Activated T-cell treated with anti-CD3 and anti-CD28 coated beads, Interleukin-2, amount 50 U/mL, for 24 hours (primary cell): ENCODE results near the gene YPEL2.
"Not testable (repeated sequence)": the region's sequence is repeated elsewhere in the genome, so short reads cannot be mapped to it uniquely, and the experiment has no call there.

Experiments
- DNase-seq: peaks from one replicate; pipeline ENCODE4 v3.0.0-alpha.2; 2020
- H3K27ac Mint-ChIP-seq: 2 replicates; pipeline ENCODE4 v1.8.0; 2020; ENCODE audit warnings: mild to moderate bottlenecking, mixed read lengths
- H3K27me3 Mint-ChIP-seq: 2 replicates; pipeline ENCODE4 v1.8.0; 2020; ENCODE audit warnings: mixed read lengths
- H3K36me3 Mint-ChIP-seq: 2 replicates; pipeline ENCODE4 v1.8.0; 2020; ENCODE audit warnings: low read depth, mixed read lengths
- H3K4me1 Mint-ChIP-seq: 2 replicates; pipeline ENCODE4 v1.8.0; 2020; ENCODE audit warnings: low read depth, mixed read lengths
- H3K4me3 Mint-ChIP-seq: 2 replicates; pipeline ENCODE4 v1.8.0; 2020; ENCODE audit warnings: mild to moderate bottlenecking, moderate library complexity, mixed read lengths
- H3K9me3 Mint-ChIP-seq: 2 replicates; pipeline ENCODE4 v1.8.0; 2020; ENCODE audit warnings: mixed read lengths

YPEL2 gene

DNA sequence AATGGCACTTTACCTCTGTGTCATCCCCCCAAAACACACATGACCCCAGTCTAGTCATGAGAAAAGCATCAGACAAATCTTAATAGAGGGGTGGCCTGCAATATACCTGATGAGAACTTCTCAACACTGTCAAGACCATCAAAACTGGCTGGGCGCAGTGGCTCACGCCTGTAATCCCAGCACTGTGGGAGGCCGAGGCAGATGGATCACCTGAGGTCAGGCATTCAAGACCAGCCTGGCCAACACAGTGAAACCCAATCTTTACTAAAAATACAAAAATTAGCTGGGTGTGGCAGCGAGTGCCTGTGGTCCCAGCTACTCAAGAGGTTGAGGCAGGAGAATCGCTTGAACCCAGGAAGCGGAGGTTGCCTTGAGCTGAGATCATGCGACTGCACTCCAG is 19.9 kb upstream of the YPEL2 start:
- not testable (repeated sequence) for H3K36me3 Mint-ChIP-seq, H3K4me3 Mint-ChIP-seq, H3K9me3 Mint-ChIP-seq, H3K4me1 Mint-ChIP-seq, DNase-seq, H3K27me3 Mint-ChIP-seq, H3K27ac Mint-ChIP-seq

DNA sequence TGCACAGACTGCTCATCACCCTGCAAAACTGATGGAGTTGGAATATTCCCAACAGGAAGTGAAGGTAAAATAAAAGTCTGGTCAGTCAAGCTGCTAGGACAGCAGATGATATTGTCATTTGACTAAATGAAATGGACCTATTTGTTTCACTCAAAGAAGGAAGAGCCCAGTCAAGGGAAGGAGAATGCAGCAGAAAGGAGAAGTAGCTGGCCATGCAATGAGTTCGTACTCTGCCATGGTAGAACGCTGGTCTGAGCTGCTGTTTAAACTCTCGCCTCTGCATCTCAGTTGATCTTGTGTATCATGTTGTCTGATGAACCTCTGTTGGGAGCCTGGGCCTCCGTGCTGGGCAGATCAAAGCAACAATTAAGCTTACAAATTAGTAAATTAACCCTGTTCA is 15.6 kb upstream of the YPEL2 start:
- Mint-ChIP-seq H3K27ac (no peak overlapping the region), H3K36me3 (no peaks in the 10 kb centered on the region), H3K27me3 (no peaks in the 10 kb centered on the region), H3K9me3 (no peaks in the 10 kb centered on the region), H3K4me1 (peaks cover 4% of the 10 kb centered on the region), H3K4me3 (no peak overlapping the region)
- no peak for DNase-seq

DNA sequence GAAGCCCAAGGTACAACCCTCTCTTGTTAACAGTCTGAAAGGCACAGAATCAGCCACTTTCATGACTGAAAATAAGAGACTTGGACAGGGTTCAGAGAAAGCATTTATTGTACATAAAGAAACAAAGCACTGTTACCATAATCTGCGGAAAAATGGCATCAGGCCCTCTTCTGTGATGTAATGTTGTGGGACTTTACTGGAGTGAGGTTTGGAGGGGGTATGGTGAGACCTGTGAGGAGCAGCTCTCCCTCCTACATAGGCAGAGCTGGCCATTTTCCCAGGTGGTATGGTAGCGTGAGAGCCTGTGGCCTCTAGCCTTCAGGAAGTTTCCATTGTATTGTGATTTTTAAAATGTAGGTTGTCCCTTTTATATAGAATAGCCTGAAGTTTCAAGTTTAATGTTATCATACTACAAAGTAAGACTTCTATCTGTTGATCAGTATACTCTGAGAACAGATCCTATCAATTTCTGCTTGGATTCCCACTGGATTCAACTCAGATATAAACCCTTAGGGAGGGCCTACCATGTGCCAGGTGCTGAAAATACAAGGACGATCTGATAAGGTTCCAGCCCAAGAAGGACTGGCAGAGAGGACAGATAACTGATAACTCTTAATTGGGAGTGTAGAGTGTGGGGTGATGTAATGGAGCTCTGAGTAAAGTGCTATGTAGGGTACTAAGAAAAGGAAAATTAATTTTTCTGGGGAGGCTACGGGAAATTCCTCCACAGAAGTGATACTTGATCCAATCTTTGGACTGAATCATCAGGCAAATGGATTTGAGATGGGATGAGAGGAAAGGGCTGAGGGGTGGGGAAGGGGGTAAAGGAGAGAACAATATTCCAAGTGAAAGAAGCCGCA is 4.1 kb upstream of the YPEL2 start:
- H3K36me3 Mint-ChIP-seq = no peaks in the 10 kb centered on the region
- no peaks in the 10 kb centered on the region for H3K27me3 Mint-ChIP-seq
- H3K4me3 Mint-ChIP-seq = no peak overlapping the region
- H3K4me1 Mint-ChIP-seq = peaks cover 45% of the 10 kb centered on the region
- H3K9me3 Mint-ChIP-seq = no peaks in the 10 kb centered on the region
- H3K27ac Mint-ChIP-seq = no peak overlapping the region
- no peak for DNase-seq

DNA sequence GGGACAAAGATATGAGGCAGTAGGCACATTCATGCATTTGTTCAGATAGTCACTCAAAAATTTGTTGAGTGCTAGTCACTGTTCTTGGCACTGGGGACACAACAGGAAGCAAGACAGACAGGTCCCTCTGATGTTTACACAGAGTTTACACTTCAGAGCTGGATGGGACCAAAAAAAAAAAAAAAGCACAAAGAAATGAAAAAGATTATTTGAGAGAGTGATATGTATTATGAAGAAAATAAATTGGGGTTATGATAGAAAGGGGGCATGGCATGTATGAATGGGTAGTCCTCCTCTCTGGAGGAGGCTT is 3.5 kb upstream of the YPEL2 start:
- peaks cover 48% of the 10 kb centered on the region for H3K4me1 Mint-ChIP-seq
- peaks cover 3% of the 10 kb centered on the region for H3K36me3 Mint-ChIP-seq
- no peak overlapping the region for H3K4me3 Mint-ChIP-seq
- no peaks in the 10 kb centered on the region for H3K27me3 Mint-ChIP-seq
- no peak overlapping the region for H3K27ac Mint-ChIP-seq
- DNase-seq = no peak
- H3K9me3 Mint-ChIP-seq = no peaks in the 10 kb centered on the region

DNA sequence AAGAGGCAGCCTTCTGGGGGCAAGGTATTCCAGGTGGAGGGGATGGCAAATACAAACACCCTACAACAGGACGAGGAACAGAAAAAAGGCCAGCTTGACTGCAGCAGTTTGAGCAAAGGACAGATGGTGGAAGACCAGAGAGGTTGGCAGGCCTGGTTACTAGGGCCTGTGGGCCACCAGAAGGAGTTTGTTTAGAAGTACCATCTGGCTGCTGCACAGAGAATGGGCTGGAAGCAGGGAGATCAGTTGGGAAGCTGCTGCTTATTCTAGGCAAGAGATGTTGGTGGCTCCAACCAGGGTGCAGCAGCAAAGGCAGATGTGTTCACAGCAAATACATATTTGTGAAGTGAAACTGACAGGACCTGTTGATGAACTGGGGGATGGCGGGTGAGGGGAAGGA is 2.9 kb upstream of the YPEL2 start:
- DNase-seq = no peak
- H3K4me3 Mint-ChIP-seq = no peak overlapping the region
- peaks cover 3% of the 10 kb centered on the region for H3K36me3 Mint-ChIP-seq
- H3K27ac Mint-ChIP-seq = peak overlapping the region; percentile 17
- H3K4me1 Mint-ChIP-seq = peaks cover 55% of the 10 kb centered on the region
- H3K9me3 Mint-ChIP-seq = no peaks in the 10 kb centered on the region
- no peaks in the 10 kb centered on the region for H3K27me3 Mint-ChIP-seq

DNA sequence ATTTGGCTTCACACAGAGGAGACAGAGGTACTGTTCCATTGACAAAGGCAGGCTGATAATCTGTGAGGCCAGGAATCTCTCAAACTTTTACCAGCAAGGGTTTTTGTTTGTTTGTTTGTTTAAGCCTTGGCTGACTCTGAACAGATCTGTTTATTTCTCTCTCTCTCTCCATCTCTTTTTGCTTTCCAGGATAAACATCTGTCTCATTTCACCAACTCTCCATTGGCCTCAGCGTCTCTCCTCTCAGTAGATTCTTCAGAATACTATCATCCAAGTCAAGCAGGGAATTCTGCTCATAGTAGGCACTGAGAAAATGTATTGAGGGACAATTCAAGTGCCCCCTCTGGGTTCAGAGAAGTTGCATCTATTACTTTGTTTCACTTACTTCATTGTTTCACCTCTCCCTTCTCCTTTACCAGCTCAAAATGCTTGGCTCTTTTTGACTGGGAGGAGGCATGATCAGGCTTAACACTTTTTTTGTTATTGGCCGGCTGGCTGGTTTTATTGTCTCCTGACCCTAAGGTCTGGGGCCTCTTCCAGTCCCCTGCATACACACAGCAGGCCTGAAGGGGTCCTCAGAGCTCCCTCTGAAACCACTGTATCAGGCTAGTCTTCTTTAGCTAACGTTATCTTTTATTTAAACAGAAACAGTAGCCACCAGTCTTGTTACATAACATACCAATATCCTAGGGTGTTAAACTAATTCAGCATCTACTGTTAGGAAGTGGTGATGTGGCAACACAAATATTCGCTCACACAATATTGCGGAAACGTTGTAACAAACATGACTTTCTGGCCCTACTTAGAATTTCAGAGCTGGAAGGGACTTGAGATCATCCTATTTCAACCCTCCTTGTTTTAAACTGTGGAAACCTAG is 2.0 kb upstream of the YPEL2 start:
- H3K36me3 Mint-ChIP-seq = peaks cover 3% of the 10 kb centered on the region
- H3K27me3 Mint-ChIP-seq = no peaks in the 10 kb centered on the region
- no peaks in the 10 kb centered on the region for H3K9me3 Mint-ChIP-seq
- peaks cover 61% of the 10 kb centered on the region for H3K4me1 Mint-ChIP-seq
- no peak overlapping the region for H3K4me3 Mint-ChIP-seq
- H3K27ac Mint-ChIP-seq = peak overlapping the region; percentile 5
- peak; percentile 54 for DNase-seq

DNA sequence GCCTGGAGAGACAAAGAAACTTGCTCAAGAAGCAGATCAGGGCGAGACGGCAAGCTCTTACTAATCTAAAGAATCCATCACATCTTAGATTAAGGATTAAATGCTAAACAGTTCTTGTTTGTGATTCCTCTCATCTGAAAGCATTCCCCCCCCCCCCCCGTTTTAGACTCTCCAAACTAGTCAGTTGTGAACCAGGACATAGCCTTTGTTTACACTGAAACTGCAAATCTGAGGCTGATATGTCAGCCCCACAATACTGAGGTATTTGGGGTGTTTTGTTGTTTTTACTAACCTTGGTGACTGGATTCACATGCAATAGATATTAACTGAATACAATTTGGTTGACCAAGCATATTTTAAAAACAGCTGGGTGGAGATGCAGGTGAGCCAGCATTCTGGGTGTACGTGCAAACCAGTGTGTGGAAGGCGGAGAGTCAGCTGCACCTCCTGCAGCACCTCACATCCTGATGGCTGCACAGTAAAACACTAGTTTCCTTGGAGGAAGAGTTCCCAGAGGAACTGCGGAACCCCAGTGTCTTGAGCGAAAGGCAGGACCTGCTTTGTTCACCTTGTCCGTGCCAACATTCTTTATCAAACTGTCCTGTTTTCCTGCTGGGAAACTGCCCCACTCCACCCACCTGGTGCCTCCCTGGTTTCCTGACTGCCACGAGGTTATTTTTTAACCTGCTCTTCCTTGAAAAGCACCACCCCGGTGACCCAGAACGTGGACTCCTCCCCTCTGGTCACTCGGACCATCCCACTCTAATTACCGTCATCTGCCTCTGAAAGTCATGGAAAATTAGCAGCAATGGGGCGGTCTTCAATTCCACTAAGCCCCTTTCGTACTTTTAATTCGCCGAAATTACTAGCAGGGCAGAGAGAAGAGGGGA is 1.2 kb upstream of the YPEL2 start:
- no peak overlapping the region for H3K4me3 Mint-ChIP-seq
- H3K27me3 Mint-ChIP-seq = no peaks in the 10 kb centered on the region
- H3K36me3 Mint-ChIP-seq = peaks cover 3% of the 10 kb centered on the region
- H3K9me3 Mint-ChIP-seq = no peaks in the 10 kb centered on the region
- peak overlapping the region; percentile 5 for H3K27ac Mint-ChIP-seq
- peaks cover 70% of the 10 kb centered on the region for H3K4me1 Mint-ChIP-seq
- no peak for DNase-seq

DNA sequence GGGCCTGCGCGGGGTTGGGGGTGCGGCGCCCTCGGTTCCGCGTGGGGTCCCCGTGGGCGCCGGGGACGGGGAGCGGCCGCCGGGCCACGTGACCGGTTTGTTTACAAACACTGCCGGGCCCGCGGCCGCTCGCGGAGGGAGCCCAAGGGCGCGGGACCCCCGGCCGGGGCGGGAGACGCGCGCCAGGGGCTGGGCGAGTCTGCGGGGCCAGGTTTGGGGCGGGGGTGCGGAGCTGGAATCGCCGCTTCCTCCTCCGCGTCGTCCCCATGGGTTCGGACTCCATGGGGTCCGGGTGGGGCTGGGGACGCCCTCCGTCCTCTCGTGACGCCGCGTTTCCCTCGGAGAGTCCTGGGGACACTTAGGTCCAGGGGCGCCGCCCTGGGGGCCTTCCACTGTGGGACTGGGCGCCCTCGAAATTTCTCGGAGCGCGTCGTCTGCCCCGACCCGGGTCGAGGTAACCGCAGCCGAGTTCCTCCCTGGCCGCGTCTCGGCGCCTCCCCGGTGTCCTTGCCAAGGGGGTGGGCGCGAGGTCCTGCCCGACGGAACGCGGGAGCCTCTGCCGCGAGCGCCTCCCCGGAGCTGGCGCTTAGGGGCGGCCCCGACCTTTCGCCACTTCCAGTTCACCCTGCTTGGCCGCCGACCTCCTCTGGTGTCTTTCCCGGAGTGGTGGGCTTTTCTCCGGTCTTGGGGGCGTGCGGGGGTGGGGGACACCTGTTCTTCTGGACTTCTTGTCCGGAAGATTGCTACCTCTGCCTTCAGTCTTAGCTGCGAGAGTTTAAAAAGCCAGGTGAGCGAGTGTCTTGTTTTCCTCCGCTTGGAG is 684 bp downstream of the YPEL2 start:
- peak overlapping the region; percentile 85 for H3K4me3 Mint-ChIP-seq
- H3K36me3 Mint-ChIP-seq = peaks cover 3% of the 10 kb centered on the region
- DNase-seq = peak; percentile 62
- H3K27ac Mint-ChIP-seq = peak overlapping the region; percentile 81
- H3K4me1 Mint-ChIP-seq = peaks cover 80% of the 10 kb centered on the region
- no peaks in the 10 kb centered on the region for H3K9me3 Mint-ChIP-seq
- no peaks in the 10 kb centered on the region for H3K27me3 Mint-ChIP-seq

DNA sequence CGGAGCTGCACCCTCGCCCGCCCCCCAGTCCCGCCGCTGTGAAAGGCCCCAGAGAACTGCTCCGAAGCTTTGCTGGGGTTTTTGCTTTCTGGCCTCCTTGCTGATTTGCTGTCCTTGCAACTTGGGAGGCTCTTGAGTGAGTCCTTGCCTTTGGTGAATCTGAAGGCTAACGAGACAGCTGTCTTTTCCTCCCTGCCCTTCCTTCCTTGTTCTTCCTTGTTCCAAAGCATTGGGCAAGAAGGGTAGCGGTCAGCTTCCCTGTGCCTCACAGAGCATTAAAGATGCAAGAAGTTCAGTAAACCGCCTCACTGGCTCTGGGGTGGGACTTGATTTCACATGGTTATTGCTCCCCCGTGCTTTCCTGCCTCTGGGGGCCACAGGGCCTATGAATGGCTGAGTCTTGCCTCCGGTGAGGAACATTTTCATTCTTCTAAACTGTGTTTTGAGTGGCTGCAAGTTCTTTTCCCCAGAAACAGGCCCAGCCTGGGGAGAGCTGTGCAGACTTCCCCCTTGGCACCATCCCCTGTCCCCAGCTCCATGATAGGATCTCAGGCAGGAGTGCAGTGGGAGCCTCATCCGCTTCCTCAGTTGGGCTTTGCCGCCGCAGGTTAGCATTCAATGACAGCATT is 1.4 kb downstream of the YPEL2 start:
- H3K36me3 Mint-ChIP-seq = peaks cover 3% of the 10 kb centered on the region
- no peaks in the 10 kb centered on the region for H3K27me3 Mint-ChIP-seq
- peak overlapping the region; percentile 85 for H3K4me3 Mint-ChIP-seq
- H3K9me3 Mint-ChIP-seq = no peaks in the 10 kb centered on the region
- H3K27ac Mint-ChIP-seq = peak overlapping the region; percentile 81
- no peak for DNase-seq
- peaks cover 76% of the 10 kb centered on the region for H3K4me1 Mint-ChIP-seq

DNA sequence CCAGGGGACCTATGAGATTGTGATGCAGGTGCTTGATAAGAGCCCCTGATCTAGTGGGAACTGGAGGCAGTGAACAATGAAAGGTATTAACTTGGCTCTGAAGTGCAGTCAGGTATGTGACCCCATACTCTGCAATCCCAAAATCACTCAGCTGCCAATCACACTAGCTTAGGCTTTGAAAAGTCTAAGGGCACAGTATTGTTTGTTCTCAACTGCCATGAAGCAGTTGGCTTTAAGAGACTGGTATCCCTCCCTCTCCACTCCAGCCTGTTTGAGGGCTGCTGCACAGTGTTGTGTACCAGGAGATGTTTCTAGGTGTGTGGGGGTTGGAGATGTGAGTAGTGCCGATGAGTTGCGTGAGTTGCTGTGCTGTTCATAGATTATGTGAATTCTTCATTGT is 2.4 kb downstream of the YPEL2 start:
- Mint-ChIP-seq H3K36me3 (peaks cover 3% of the 10 kb centered on the region), H3K4me1 (peaks cover 73% of the 10 kb centered on the region), H3K9me3 (no peaks in the 10 kb centered on the region), H3K27ac (no peak overlapping the region), H3K4me3 (peak overlapping the region; percentile 85), H3K27me3 (no peaks in the 10 kb centered on the region)
- no peak for DNase-seq

DNA sequence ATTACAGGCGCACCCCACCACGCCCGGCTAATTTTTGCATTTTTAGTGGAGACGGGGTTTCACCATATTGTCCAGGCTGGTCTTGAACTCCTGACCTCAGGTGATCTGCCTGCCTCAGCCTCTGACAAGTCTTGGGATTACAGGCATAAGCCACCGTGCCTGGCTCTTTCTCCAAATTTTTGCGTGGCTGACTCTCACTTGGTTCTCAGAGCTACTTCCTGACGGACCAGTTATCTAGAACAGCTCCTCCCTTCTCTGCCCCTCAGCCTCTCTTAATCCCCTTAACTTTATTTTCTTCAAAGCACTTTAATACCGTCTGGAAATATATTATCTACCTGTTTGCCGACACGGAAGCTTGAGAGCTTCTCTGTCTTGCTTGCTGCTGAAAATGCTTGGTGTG is 4.2 kb downstream of the YPEL2 start:
- Mint-ChIP-seq H3K9me3 (no peaks in the 10 kb centered on the region), H3K4me1 (peaks cover 62% of the 10 kb centered on the region), H3K27ac (no peak overlapping the region), H3K4me3 (no peak overlapping the region), H3K27me3 (no peaks in the 10 kb centered on the region), H3K36me3 (peaks cover 3% of the 10 kb centered on the region)
- no peak for DNase-seq

DNA sequence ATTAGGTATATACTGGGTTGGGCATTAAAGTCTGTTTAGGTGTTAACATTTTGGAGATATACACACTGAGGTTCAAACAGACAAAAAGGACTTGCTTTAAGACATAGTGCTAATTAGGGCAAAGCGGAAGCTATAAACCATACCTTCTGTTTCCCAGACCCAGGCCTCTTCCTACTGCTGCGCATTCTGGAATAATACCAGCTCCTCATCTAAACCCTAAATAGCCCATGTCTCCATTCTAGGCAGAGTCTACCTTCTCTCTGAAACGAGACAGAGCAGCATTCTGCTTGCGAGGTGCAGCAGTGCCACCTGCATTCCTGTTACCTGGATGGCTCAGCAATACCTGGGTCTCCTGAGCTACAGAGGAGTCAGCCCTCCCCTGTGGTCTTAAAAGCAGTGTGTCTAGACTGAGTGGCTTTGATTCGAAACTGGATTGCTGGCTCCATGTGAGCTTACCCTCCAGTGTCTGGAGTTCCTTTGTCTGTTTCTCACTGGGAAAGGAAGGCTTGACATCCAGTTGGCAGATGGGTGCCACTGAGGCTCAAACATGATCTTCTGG is 6.4 kb downstream of the YPEL2 start:
- H3K27ac Mint-ChIP-seq = no peak overlapping the region
- H3K4me1 Mint-ChIP-seq = peaks cover 69% of the 10 kb centered on the region
- no peak for DNase-seq
- no peak overlapping the region for H3K4me3 Mint-ChIP-seq
- peaks cover under 1% of the 10 kb centered on the region for H3K36me3 Mint-ChIP-seq
- H3K27me3 Mint-ChIP-seq = no peaks in the 10 kb centered on the region
- no peaks in the 10 kb centered on the region for H3K9me3 Mint-ChIP-seq

DNA sequence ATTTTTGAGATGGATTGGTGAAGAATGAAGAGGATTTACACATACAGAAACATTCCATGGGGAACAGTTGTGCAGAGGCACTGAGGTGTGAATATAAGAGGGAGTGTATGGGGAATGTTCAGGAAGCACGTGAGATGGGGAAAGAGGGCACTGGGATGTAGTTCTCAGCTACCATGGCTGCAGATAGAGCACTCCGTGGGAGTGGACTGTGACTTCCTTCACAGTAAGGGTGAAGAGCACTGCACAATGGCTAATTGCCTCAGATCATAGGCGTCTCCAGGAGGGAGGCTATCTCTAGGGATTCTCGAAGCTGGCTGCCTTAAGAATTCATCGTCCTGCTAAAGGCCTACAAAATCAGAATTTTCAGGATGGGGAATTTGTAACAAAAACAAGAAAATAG is 7.0 kb downstream of the YPEL2 start:
- Mint-ChIP-seq H3K4me1 (peaks cover 69% of the 10 kb centered on the region), H3K27ac (no peak overlapping the region), H3K9me3 (no peaks in the 10 kb centered on the region), H3K36me3 (no peaks in the 10 kb centered on the region), H3K4me3 (no peak overlapping the region), H3K27me3 (no peaks in the 10 kb centered on the region)
- DNase-seq = no peak
